ENCODE data around the gene CA4.
A peak's percentile ranks its signal among the peaks of the same experiment; 100 is the strongest.

Gene CA4

GRCh38 chr17:60137731-60138130, 12.0 kb upstream of the CA4 start:
- DNase-seq (ENCODE audit: low read depth): no peak
- TF ChIP-seq CTCF (conservative IDR thresholded peaks at IDR 0.05; ENCODE audit: low read depth, low read length): no peak
- no peak overlapping the region for H3K4me3 ChIP-seq (ENCODE audit: low read depth, low read length)

GRCh38 chr17:60138769-60139437, 10.9 kb upstream of the CA4 start:
- no peak for TF ChIP-seq CTCF (conservative IDR thresholded peaks at IDR 0.05; ENCODE audit: low read depth, low read length)
- H3K4me3 ChIP-seq (ENCODE audit: low read depth, low read length): no peak overlapping the region
- DNase-seq (ENCODE audit: low read depth): no peak

- TF ChIP-seq CTCF (conservative IDR thresholded peaks at IDR 0.05; ENCODE audit: low read depth, low read length): peak; percentile 85
- DNase-seq (ENCODE audit: low read depth): peak; percentile 75
- peak overlapping the region; percentile 22 for H3K4me3 ChIP-seq (ENCODE audit: low read depth, low read length)
These were observed 10.1 kb upstream of the CA4 start for GRCh38 chr17:60139438-60140285.

- no peak for DNase-seq (ENCODE audit: low read depth)
- no peak for TF ChIP-seq CTCF (conservative IDR thresholded peaks at IDR 0.05; ENCODE audit: low read depth, low read length)
- H3K4me3 ChIP-seq (ENCODE audit: low read depth, low read length): no peak overlapping the region
These were observed 8.4 kb upstream of the CA4 start for GRCh38 chr17:60141111-60142018.

- no peak overlapping the region for H3K4me3 ChIP-seq (ENCODE audit: low read depth, low read length)
- DNase-seq (ENCODE audit: low read depth): peak; percentile 95
- peak; percentile 89 for TF ChIP-seq CTCF (conservative IDR thresholded peaks at IDR 0.05; ENCODE audit: low read depth, low read length)
These were observed 6.8 kb upstream of the CA4 start for GRCh38 chr17:60142872-60143499.
